GM19455 (cell line): ENCODE measurements around the gene CGAS.
"Not testable (repeated sequence)": the region's sequence is repeated elsewhere in the genome, so short reads cannot be mapped to it uniquely, and the experiment has no call there.

ENCODE experiments used
- ATAC-seq: cut with Tn5 transposase; IDR thresholded peaks from one replicate; pipeline ENCODE4 v1.9.1; 2021; ENCODE audit not compliant: unreplicated experiment

Gene CGAS

DNA sequence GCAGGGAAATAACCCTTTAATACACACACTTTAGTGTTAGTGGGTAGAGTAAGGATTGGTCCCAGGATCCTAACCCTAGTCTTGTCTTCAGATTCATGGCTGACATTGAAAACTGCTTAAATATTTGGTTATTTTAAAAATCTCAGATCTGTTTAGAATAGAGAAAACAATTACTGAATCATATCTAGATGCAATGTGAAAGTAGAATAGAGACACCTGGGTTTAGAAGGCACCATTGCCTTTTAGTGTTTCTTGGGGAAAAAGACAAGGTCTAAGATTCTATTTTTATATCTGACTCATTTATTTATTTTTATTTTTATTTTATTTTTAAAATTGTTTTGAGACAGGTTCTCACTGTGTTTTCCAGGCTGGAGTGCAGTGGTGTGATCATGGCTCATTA lies 51.4 kb downstream of the CGAS start:
- no peak for ATAC-seq

GRCh38 chr6:73395875-73396274 lies 56.2 kb downstream of the CGAS start:
- no peak for ATAC-seq

- ATAC-seq: peak; percentile 73
These were observed 57.3 kb downstream of the CGAS start, which contains the start of gene DDX43 for GRCh38 chr6:73394577-73395354. Gene DDX43 (plus strand): TSS chr6:73394828. CDS start chr6:73394906, 78 bp downstream.

DNA sequence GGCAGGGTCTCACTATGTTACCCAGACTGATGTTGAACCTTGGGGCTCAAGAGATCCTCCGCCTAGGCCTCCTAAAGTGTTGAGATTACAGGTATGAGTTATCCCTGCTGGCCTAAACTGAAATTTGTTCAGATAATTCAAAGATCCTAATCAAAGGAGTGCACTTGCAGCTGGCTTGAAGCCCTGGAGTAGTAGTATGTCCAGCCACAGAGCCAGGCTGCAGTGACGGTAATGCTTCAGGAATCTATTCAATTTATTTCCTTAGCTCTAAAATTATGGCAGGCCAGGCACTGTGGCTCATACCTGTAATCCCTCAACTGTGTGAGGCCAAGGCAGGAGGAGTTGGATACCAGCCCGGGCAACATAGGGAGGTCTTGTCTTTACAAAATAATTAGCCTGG lies 58.8 kb downstream of the CGAS start:
- no peak for ATAC-seq

DNA sequence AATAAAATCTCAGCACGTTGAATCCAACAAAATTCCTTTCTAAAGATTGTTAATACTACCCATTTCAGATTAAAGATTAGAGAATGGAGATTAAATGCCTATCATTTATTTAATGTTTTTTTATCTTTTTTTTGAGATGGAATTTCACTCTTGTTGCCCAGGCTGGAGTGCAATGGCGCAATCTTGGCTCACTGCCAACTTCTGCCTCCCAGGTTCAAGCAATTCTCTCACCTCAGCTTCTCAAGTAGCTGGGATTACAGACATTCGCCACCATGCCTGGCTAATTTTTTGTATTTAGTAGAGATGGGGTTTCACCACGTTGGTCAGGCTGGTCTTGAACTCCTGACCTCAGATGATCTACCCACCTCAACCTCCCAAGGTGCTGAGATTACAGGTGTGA lies 59.9 kb downstream of the CGAS start:
- not testable (repeated sequence) for ATAC-seq

DNA sequence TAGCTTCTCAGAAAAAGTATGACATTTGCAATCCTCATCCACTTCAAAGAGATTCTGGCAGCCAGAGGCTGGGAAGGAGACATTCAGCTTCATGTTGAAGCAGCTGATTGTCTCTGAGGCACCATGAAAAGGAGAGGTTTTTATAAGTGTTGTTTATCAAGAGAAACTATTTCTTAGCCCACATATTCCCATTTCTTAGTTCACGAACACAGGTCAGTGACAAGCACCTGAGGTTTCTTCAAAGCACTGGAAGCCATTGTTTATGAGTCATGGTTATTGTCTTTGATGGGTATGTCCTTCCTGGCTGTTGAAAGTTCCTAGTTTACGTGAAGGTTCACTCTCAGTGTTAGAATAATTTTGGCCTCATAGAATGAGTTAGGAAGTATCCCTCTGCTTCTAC lies 60.4 kb downstream of the CGAS start:
- no peak for ATAC-seq

- no peak for ATAC-seq
These were observed 62.2 kb downstream of the CGAS start for GRCh38 chr6:73389854-73390253.

DNA sequence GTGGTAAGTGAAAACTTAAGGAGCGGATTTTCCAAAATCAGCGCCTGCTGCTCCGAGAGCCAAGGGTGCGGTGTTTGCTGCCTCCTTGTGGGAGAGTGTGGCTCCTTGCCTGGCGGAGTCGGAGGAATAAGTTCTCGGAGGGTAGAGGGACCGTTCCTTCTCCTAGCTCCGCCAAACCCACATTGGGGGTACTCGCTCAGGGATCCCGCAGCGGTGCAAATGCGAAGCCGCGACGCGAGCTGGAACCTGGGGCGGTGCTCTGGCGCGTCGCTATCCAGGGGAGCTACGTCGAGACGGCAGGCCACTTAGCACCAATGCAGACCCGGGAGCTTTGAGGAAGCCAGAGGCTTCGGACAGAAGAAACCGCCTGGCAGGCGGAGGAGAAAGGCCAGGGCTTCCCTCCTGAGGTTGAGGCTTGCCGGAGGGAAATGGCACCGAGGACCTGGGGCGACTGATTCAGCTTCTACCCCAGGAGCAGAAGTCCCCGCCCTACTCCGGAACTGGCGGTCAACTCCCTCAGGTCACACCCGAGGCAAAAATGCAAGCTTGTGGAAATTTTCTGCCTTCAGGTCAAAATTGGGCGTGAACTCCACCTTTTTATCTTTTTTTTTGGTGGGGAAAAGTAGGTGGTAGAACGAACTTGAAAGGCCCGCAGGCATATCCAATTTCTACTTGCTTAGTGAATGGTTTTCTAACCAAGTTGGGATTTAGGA lies 63.1 kb downstream of the CGAS start:
- peak; percentile 72 for ATAC-seq

GRCh38 chr6:73388433-73388799 lies 63.7 kb downstream of the CGAS start:
- peak; percentile 29 for ATAC-seq

DNA sequence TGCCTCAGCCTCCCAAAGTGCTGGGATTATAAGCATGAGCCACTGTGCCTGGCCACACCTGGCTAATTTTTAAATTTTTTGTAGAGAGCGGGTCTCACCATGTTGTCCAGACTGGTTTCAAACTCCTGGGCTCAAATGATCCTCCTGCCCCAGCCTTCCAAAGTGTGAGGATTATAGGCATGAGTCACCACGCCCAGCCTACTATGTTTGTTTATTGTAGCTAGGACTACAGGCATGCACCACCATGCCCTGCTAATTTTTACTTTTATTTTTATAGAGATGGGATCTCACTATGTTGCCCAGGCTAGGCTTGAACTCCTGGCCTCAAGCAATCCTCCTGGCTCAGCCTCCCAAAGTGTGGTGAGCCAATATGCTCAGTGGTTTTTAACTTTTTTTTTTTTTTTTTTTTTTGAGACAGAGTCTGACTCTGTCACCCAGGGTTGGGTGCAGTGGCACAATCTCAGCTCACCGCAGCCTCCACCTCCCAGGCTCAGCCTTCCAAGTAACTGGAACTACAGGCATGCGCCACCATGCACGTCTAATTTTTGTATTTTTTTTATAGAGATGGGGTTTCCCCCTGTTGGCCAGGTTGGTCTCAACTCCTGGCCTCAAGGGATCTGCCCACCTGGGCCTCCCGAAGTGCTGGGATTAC lies 69.5 kb downstream of the CGAS start:
- no peak for ATAC-seq

DNA sequence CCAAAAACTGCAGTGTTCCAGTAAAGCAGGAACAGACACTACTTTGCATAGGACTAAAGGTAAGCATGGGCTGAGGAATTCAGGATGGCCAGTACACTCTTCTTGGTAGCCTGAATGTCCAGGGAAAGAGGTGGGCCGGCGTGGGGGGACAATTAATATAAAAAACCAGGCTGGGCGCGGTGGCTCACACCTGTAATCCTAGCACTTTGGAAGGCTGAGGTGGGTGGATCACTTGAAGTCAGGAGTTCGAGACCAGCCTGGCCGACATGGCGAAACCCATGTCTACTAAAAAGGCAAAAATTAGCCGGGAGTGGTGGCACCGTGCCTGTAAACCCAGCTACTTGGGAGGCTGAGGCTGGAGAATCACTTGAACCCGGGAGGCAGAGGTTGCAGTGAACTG lies 70.6 kb downstream of the CGAS start:
- ATAC-seq: not testable (repeated sequence)

- no peak for ATAC-seq
These were observed 74.9 kb downstream of the CGAS start for GRCh38 chr6:73377225-73377624.

GRCh38 chr6:73375216-73375615 lies 76.9 kb downstream of the CGAS start:
- ATAC-seq: no peak
